ENCODE data around the gene MGAT5.

The MGAT5 gene

GRCh38 chr2:134490559-134490958 lies 236.7 kb downstream of the MGAT5 start:
- in situ Hi-C loops (cut with MboI; ENCODE audit: low sequenced_read_pairs), result no loop called here

DNA sequence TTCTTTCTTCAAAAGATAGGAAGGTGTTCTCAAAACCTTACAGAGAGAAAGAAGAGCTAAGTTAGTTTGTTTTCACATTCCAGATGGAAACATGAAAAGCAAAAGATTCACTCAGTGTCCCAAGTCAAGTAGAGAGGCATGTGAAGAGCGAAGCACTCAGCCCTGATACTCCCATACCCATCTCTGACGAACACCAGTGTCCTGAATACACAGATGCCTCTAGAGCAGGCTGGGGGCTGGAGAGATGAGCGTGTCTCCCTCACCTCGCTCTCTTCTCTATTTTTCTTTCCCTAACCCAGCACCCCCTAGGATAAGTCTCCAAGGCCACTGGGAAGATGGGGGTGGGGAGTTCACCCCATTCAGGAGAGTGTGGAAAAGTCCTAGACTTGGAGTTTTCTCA lies 237.2 kb downstream of the MGAT5 start:
- in situ Hi-C loops (cut with MboI; ENCODE audit: low sequenced_read_pairs), result no loop called here

DNA sequence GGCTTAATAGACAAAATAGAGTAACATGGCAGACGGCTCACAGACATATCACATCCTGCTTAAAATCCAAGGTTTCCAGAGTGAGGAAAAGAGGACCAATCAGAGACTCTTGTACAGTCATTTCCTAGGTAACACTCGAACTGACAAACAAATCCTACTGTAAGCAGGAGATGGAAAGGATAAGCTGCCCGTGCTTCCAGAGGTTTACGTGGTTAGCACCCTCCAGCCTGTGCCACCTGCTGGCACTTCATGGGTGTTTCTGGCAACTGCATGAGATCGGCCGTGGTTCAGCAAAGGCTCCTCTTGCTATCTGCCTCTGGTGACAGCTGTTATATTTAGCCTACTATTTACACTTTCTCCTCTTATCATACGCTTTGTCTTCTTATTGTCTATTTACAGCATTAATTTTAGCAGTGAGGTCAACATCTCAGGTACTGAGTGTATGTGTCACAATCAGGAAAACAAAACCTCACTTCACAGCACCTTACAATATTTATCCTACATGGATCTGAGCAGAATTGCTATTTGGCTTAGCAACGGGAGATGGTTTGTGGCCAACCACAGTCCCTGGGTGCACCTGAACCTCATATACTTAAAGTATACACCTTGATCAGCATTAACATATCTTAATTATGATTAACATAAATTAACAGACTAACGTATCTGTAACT lies 238.0 kb downstream of the MGAT5 start:
- in situ Hi-C loops (cut with MboI; ENCODE audit: low sequenced_read_pairs), result no loop called here

DNA sequence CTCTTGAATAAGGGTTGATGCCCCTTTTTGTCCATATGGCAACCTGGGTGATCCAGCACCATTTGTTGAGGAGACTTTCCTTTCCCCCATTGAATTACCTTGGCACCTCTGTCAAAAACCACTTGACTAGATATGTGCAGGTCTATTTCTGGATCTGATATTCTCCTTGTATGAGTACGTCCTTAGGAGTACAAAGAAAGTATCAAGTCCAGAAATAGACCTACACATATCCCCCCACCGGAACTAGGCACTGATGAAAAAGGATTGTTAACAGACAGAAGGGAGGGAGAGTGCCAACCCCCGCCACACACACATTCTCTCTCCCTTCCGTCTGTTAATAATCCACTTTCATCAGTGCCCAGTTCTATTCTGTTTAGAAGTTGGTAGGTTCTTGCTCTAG lies 239.9 kb downstream of the MGAT5 start:
- in situ Hi-C loops (cut with MboI; ENCODE audit: low sequenced_read_pairs), result no loop called here

DNA sequence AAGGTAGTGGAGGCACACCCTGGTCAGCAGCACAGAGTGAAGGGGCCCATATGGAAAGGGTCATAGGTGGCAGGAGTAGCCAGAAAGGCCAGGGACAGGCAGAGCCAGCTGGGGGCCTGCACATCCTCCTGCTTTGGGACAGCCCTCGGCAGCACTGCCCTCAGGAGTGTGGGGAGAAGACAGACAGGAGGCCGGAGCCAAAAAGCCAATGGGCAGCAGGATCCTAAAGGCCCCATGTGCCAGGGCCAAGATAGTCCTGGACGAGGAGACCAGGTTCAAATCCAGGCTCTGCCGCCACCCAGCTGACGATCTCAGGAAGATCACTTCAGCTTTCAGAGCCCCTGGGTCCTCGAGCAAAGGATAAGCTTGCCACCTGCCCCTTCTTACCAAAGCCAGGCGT lies 244.8 kb downstream of the MGAT5 start:
- in situ Hi-C loops (cut with MboI; ENCODE audit: low sequenced_read_pairs), result no loop called here

DNA sequence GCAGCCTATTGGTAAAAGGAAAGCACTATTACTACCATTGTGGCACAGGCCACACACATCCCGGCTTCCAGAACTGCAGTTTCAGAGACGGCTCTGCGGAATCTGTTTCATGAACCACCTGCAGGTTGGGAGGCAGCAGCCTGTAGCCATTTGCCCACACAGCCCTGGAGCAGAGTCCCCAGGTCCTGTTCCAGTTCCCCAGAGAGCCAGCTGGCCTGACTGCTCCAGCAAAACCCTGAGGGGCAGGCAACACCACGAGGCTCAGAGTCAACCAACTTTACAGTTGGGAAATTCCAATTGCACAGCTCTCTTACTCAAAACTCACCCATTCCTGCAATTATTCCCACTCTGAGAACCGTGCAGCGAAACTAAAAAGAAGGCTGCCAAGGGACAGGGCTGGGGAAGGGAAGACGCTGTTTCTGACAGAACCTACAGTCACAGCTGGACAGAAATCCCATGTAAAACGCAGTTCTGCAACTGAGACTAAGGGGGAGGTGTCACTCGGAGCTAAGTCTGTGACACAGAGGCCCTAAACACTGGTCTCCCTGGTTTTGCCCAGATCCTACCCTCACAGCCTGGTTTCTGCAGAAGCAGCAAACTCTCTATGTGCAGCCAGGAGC lies 245.5 kb downstream of the MGAT5 start:
- in situ Hi-C loops (cut with MboI; ENCODE audit: low sequenced_read_pairs), result no loop called here

GRCh38 chr2:134500211-134500935 lies 246.5 kb downstream of the MGAT5 start:
- in situ Hi-C loops (cut with MboI; ENCODE audit: low sequenced_read_pairs), result no loop called here

- in situ Hi-C loops (cut with MboI; ENCODE audit: low sequenced_read_pairs), result no loop called here
Measured at GRCh38 chr2:134501476-134502091, 247.7 kb downstream of the MGAT5 start.

- in situ Hi-C loops (cut with MboI; ENCODE audit: low sequenced_read_pairs), result no loop called here
Measured at GRCh38 chr2:134502104-134502503, 248.2 kb downstream of the MGAT5 start.

Measured in HL-60/S4 treated with phorbol 12-myristate 13-acetate at 8.2 ng/mL for 4 days and 3 days (cell line).